PC-3 (cell line): ENCODE results near the gene CPEB1. TPM values are rescaled to one million over a fixed set of nuclear protein-coding genes. Genes with fewer than 3 reads are reported as not detected.

Experiments
- ATAC-seq: fragments of 200-7000 bp; cut with Tn5 transposase; 2 replicates; pipeline ENCODE4 v1.9.1; 2020; ENCODE audit warnings: mild to moderate bottlenecking, moderate library complexity
- BruUV-seq: library from RNA; stranded (reverse); fragments of 400-500 nt; replicated peaks from 2 replicates; lab custom pipeline; 2021; lab: Mats Ljungman, UMichigan
- CTCF ChIA-PET: fragments of 300-600 bp; sonication (Branson Sonifier 250); formaldehyde crosslinking; loops from one replicate; lab custom pipeline; 2022; ENCODE audit warnings: antibody characterized with exemption; lab: Charles Lee
- POLR2A ChIA-PET: fragments of 300-600 bp; sonication (Branson Sonifier 250); formaldehyde crosslinking; loops from one replicate; lab custom pipeline; 2022; ENCODE audit warnings: antibody characterized with exemption; ENCODE audit not compliant: unreplicated experiment; lab: Charles Lee
- DNase-seq: peaks from one replicate; pipeline ENCODE4 v3.0.0-alpha.2; 2015
- H2AFZ ChIP-seq: fragments of 300-600 bp; sonication (generic); 2 replicates; pipeline ENCODE4 v1.6.0; 2016; ENCODE audit warnings: antibody characterized with exemption, low read length
- H3F3A ChIP-seq: fragments of 300-600 bp; sonication (generic); one replicate; pipeline ENCODE4 v1.6.0; 2017; ENCODE audit warnings: antibody characterized with exemption, low read length, control low read depth, mild to moderate bottlenecking; ENCODE audit not compliant: unreplicated experiment
- H3K27ac ChIP-seq: fragments of 300-600 bp; sonication (generic); 2 replicates; pipeline ENCODE4 v1.5.1; 2016; ENCODE audit warnings: mild to moderate bottlenecking, low read length
- H3K27me3 ChIP-seq: fragments of 300-600 bp; sonication (generic); 2 replicates; pipeline ENCODE4 v1.6.1; 2016; ENCODE audit warnings: low read length, mixed read lengths
- H3K36me3 ChIP-seq: fragments of 300-600 bp; sonication (generic); 2 replicates; pipeline ENCODE4 v1.6.1; 2016; ENCODE audit warnings: low read depth, mixed run types, low read length, mixed read lengths
- H3K4me1 ChIP-seq: fragments of 300-600 bp; sonication (generic); 2 replicates; pipeline ENCODE4 v1.5.1; 2016; ENCODE audit warnings: low read length; ENCODE audit not compliant: insufficient read depth
- H3K4me2 ChIP-seq: fragments of 300-600 bp; sonication (generic); 2 replicates; pipeline ENCODE4 v1.6.0; 2016; ENCODE audit warnings: low read length
- H3K4me3 ChIP-seq: fragments of 300-600 bp; sonication (generic); 2 replicates; pipeline ENCODE4 v1.5.1; 2016; ENCODE audit warnings: mild to moderate bottlenecking, low read length, mixed read lengths
- H3K79me2 ChIP-seq: fragments of 300-600 bp; sonication (generic); 2 replicates; pipeline ENCODE4 v1.6.1; 2017; ENCODE audit warnings: low read length, mixed read lengths
- H3K9ac ChIP-seq: fragments of 300-600 bp; sonication (generic); 2 replicates; pipeline ENCODE4 v1.6.0; 2016; ENCODE audit warnings: mild to moderate bottlenecking, low read length
- H3K9me2 ChIP-seq: fragments of 300-600 bp; sonication (generic); replicated peaks from 2 replicates; pipeline ENCODE4 v1.6.1; 2016; ENCODE audit warnings: mixed run types, low read length, mixed read lengths
- H3K9me3 ChIP-seq: fragments of 300-600 bp; sonication (generic); 2 replicates; pipeline ENCODE4 v1.6.1; 2016; ENCODE audit warnings: low read length, mixed read lengths
- H4K20me1 ChIP-seq: fragments of 300-600 bp; sonication (generic); 2 replicates; pipeline ENCODE4 v1.6.1; 2016; ENCODE audit warnings: low read length, mixed read lengths
- CTCF ChIP-seq: fragments of 300-600 bp; sonication (generic); conservative IDR thresholded peaks from 2 replicates; pipeline ENCODE4 v1.5.1; 2017; ENCODE audit warnings: antibody characterized with exemption, low read depth, mild to moderate bottlenecking, low read length
- EZH2 ChIP-seq: fragments of 300-600 bp; sonication (generic); IDR thresholded peaks from one replicate; pipeline ENCODE4 v1.6.1; 2017; ENCODE audit warnings: antibody characterized with exemption, mild to moderate bottlenecking, low read length; ENCODE audit not compliant: unreplicated experiment
- EZH2phosphoT487 ChIP-seq: fragments of 300-600 bp; sonication (generic); IDR thresholded peaks from 2 replicates; pipeline ENCODE4 v1.6.1; 2018; ENCODE audit warnings: mild to moderate bottlenecking, antibody characterized with exemption, low read length, borderline replicate concordance
- intact Hi-C: fragments of 100-400 bp; cut with micrococcal nuclease; formaldehyde crosslinking; loops from 2 replicates; pipeline ENCODE4 v1.9.0; 2023
- total RNA-seq: library from RNA; depleted of rRNA; stranded (reverse); fragments of >200 nt; gene quantifications from 2 replicates; pipeline ENCODE4 v1.2.3, GENCODE V29; 2014

CPEB1 gene
- total RNA-seq, 1 experiment from 2014 or later = 3.3 TPM

GRCh38 chr15:82650046-82650670 lies 3.0 kb upstream of the CPEB1 start:
- ATAC-seq = no peak
- BruUV-seq = no TSS peak
- H4K20me1 ChIP-seq = no peaks in the 10 kb centered on the region
- no peaks in the 10 kb centered on the region for H3K9me2 ChIP-seq
- H3K27me3 ChIP-seq = peaks cover 23% of the 10 kb centered on the region
- H3K27ac ChIP-seq = no peak overlapping the region
- H3F3A ChIP-seq = no peaks in the 10 kb centered on the region
- no peaks in the 10 kb centered on the region for H3K9me3 ChIP-seq
- no peaks in the 10 kb centered on the region for H3K79me2 ChIP-seq
- no peak overlapping the region for H3K9ac ChIP-seq
- intact Hi-C loops = no loop called here
- no peak overlapping the region for H3K4me2 ChIP-seq
- H3K36me3 ChIP-seq = no peaks in the 10 kb centered on the region
- no peaks in the 10 kb centered on the region for H3K4me1 ChIP-seq
- CTCF ChIA-PET = no interaction called here
- DNase-seq = no peak
- H2AFZ ChIP-seq = no peak overlapping the region
- H3K4me3 ChIP-seq = no peak overlapping the region
- POLR2A ChIA-PET = no interaction called here
- TF ChIP-seq EZH2phosphoT487 (no peak), CTCF (no peak), EZH2 (no peak)

- H3F3A ChIP-seq = no peaks in the 10 kb centered on the region
- no peak overlapping the region for H2AFZ ChIP-seq
- TF ChIP-seq CTCF = no peak
- no peak for TF ChIP-seq EZH2
- no peak for TF ChIP-seq EZH2phosphoT487
- intact Hi-C loops = no loop called here
- H3K27ac ChIP-seq = no peak overlapping the region
- ChIA-PET POLR2A (no interaction called here), CTCF (no interaction called here)
- no peaks in the 10 kb centered on the region for H3K4me1 ChIP-seq
- no peaks in the 10 kb centered on the region for H3K79me2 ChIP-seq
- no peak overlapping the region for H3K4me3 ChIP-seq
- no TSS peak for BruUV-seq
- ATAC-seq (no peak), DNase-seq (no peak)
- peaks cover 20% of the 10 kb centered on the region for H3K27me3 ChIP-seq
- no peaks in the 10 kb centered on the region for H3K9me2 ChIP-seq
- no peak overlapping the region for H3K4me2 ChIP-seq
- no peak overlapping the region for H3K9ac ChIP-seq
- no peaks in the 10 kb centered on the region for H3K9me3 ChIP-seq
- H3K36me3 ChIP-seq = no peaks in the 10 kb centered on the region
- H4K20me1 ChIP-seq = no peaks in the 10 kb centered on the region
Observed at GRCh38 chr15:82649226-82649999, 2.2 kb upstream of the CPEB1 start.
